Stimulated activated CD4-positive, alpha-beta T cell treated with anti-CD3 and anti-CD28 coated beads, TNF-alpha, amount 100 ng/mL, for 4 hours (primary cell): ENCODE measurements around the gene ZNF565.
"Not testable (repeated sequence)": the region's sequence is repeated elsewhere in the genome, so short reads cannot be mapped to it uniquely, and the experiment has no call there.

Experiments
- DNase-seq, 3 experiments: peaks; one replicate each; pipeline ENCODE4 v3.0.0-alpha.2; 2020; ENCODE audit warnings: low read depth in 3 of 3

The ZNF565 gene

GRCh38 chr19:36150586-36150985 is 63.9 kb downstream of the ZNF565 start:
- no peak for DNase-seq

GRCh38 chr19:36149673-36150406 is 64.6 kb downstream of the ZNF565 start:
- DNase-seq, result no peak

- DNase-seq, result no peak
Measured at GRCh38 chr19:36144624-36145023, 69.8 kb downstream of the ZNF565 start.

- DNase-seq, result no peak
Measured at GRCh38 chr19:36142496-36142895, 72.0 kb downstream of the ZNF565 start.

GRCh38 chr19:36142046-36142445 is 72.4 kb downstream of the ZNF565 start:
- no peak for DNase-seq

- DNase-seq, result peak; percentile 83 to 90 (median 86)
Measured at GRCh38 chr19:36141039-36141927, 73.2 kb downstream of the ZNF565 start.

- peak in 2 of 3 experiments; percentile 14 to 16 for DNase-seq
Measured at GRCh38 chr19:36140304-36141038, 74.0 kb downstream of the ZNF565 start.

GRCh38 chr19:36139473-36140303 is 74.8 kb downstream of the ZNF565 start, which contains the start of gene CAPNS1:
Gene CAPNS1 (plus strand): TSS chr19:36140066. CDS start chr19:36141012, 946 bp downstream.
- peak; percentile 82 to 88 (median 84) for DNase-seq

- no peak for DNase-seq
Measured at GRCh38 chr19:36139120-36139472, 75.4 kb downstream of the ZNF565 start.

GRCh38 chr19:36136964-36137686 is 77.3 kb downstream of the ZNF565 start:
- DNase-seq, result no peak

- DNase-seq, result not testable (repeated sequence)
Measured at GRCh38 chr19:36134867-36135266, 79.6 kb downstream of the ZNF565 start.
